Fibroblast of villous mesenchyme (primary cell): ENCODE data around the gene BCL2L2. TPM values are rescaled to one million over a fixed set of nuclear protein-coding genes. Genes with fewer than 3 reads are reported as not detected.
"Not testable (repeated sequence)": the region's sequence is repeated elsewhere in the genome, so short reads cannot be mapped to it uniquely, and the experiment has no call there.

Source experiments
- DNase-seq: peaks from one replicate; pipeline ENCODE4 v3.0.0-alpha.2; 2010; ENCODE audit warnings: low read depth
- H3K4me3 ChIP-seq: 2 replicates; pipeline ENCODE4 v1.5.1; 2011; ENCODE audit warnings: low read depth, mild to moderate bottlenecking, low read length
- total RNA-seq: library from RNA; depleted of rRNA; stranded (reverse); fragments of >200 nt; gene quantifications from 2 replicates; pipeline ENCODE4 v1.2.3, GENCODE V29; 2012
- TF ChIP-seq, protein P1 (sequence below): IDR thresholded peaks from 2 replicates; pipeline ENCODE4 v1.5.1; 2012; ENCODE audit warnings: low read depth, mild to moderate bottlenecking, low read length; ENCODE audit not compliant: insufficient read depth

BCL2L2 gene, protein sequence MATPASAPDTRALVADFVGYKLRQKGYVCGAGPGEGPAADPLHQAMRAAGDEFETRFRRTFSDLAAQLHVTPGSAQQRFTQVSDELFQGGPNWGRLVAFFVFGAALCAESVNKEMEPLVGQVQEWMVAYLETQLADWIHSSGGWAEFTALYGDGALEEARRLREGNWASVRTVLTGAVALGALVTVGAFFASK
- 17.7 and 20.7 TPM in 2 replicates for total RNA-seq

DNA sequence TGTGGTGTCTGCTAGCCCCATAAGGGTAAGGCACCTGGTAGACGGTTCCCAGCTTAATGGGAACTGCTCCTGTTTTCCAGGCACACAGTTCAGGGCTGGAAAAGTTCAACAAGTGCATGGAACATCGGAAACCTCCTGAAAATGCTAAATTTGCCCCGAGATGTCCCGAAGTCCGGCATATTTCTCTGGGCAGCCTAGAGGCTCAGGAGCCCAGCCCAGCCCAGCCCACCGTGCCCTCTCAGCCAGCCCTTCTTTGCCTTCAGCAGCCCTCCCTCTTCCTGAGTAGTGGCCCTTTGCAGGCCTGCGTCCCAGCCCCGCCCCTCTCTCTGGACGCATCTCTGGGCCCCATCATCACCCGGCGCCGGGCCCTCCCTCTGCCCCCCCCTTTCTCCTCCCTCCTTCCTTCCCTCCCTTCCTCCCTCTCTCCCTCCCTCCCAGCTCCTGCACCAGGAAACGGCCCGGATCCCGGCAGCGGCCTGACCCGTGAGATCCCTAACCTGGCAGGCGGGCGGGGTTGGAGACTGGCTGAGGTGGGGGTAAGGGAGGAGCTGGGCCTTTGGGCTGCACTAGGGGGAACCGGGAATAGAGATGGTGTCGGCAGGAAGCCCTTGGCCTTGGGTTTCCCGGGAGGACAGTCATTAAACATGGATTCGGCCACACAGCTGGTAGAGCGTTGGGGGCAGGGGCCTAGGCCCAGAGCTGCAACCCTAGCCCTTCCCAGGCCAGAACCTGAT, at the start of gene BCL2L2:
Gene BCL2L2, plus strand, starts transcription at position 422 of the 734 bp plus-strand sequence. CDS start 935 bp downstream, outside the sequence.
- peak within 1 kb of the TSS; percentile 94 for H3K4me3 ChIP-seq
- TF ChIP-seq, protein P1, sequence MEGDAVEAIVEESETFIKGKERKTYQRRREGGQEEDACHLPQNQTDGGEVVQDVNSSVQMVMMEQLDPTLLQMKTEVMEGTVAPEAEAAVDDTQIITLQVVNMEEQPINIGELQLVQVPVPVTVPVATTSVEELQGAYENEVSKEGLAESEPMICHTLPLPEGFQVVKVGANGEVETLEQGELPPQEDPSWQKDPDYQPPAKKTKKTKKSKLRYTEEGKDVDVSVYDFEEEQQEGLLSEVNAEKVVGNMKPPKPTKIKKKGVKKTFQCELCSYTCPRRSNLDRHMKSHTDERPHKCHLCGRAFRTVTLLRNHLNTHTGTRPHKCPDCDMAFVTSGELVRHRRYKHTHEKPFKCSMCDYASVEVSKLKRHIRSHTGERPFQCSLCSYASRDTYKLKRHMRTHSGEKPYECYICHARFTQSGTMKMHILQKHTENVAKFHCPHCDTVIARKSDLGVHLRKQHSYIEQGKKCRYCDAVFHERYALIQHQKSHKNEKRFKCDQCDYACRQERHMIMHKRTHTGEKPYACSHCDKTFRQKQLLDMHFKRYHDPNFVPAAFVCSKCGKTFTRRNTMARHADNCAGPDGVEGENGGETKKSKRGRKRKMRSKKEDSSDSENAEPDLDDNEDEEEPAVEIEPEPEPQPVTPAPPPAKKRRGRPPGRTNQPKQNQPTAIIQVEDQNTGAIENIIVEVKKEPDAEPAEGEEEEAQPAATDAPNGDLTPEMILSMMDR, result no peak
- peak; percentile 94 for DNase-seq

DNA sequence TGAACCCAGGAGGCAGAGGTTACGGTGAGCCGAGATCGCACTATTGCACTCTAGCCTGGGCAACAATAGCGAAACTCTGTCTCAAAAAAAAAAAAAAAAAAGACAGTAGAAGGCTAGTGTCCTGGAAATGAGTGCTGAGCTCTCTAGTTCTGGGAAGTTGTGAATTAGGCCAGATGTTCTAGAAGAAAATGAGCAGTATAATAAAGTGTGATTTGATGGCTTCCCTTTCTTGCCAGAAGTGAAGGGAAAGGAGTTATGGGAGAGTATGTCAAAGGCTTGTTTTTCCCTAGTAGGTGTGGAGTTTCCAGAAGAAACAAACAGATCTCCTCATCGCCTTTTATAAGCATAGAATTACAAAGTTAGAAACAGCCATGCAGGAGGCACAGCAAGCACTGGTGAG, 48.4 kb upstream of the BCL2L2 start:
- TF ChIP-seq, protein P1, result no peak
- no peak overlapping the region for H3K4me3 ChIP-seq
- no peak for DNase-seq

DNA sequence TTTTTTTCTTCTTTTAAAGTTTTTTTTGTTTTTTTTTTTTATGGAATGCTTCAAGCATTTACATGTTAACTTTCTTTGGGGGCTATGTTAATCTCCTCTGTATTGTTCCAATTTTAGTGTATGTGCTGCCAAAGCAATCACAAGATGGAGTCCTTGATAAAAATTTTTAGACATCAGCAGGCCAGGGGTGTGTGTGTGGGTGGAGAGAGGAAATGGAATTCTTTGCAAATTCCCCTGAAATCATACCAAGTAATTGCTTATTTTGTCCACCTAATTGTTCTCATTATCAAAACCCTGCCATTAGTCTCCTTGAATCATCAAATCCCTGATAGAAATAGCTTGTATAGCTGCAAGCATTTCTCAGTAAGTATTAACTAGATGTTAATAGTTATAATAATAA, 47.2 kb upstream of the BCL2L2 start:
- H3K4me3 ChIP-seq, result no peak overlapping the region
- TF ChIP-seq, protein P1, result no peak
- DNase-seq, result no peak

DNA sequence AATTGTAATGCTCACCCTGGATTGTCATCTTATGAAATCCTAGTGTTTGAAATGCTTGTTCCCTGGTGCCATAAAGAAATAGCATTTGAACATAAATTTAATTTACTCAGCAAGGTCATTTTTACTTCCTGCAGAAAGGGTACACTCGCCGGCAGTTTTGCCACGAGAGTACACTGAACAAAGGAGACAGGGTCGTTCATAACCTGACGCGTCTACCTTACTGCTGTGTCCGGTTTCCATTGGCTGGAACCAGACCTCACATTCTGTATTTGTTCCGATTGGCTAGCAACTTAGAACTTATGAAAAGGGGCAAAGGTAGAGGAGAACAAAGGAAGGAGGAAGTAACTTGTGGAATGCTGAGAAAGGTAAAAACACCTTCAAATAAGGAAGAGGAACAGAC, 45.8 kb upstream of the BCL2L2 start:
- DNase-seq, H3K4me3 ChIP-seq: not testable (repeated sequence)

DNA sequence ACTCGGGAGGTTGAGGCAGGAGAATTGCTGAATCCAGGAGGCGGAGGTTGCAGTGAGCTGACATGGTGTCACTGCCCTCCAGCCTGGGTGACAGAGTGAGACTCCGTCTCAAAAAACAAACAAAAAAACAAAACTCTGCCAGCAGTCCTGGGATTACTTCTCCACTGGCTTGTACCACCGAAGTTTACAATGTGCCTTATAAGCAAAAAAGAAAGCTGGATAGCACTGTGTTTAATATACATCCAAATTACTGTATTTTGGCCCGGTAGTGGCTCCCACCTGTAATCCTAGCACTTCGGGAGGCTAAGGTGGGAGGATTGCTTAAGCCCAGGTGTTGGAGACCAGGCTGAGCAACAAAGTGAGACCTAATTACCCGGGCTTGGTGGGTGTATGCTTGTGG, 37.4 kb upstream of the BCL2L2 start:
- H3K4me3 ChIP-seq, result no peak overlapping the region
- TF ChIP-seq, protein P1, result no peak
- DNase-seq, result no peak

DNA sequence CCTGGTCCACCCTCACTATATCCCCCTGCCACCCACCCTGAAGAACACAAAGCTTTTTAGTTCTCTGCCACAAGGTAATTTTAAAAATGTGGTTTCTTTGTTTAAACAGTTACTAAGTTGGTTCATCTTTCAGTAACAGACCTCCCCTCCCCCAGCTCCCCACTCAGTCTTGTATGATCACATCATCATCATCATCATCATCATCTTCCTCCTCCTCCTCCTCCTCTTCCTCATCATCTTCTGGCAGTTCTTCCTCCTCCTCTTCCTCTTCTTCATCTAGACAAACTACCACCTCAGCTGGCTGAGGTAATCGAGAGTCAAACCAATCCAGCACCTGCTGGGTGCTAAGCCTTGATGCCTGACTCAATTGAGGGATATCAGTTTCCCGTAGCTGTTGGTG, 31.2 kb upstream of the BCL2L2 start:
- no peak for DNase-seq
- TF ChIP-seq, protein P1, result no peak

DNA sequence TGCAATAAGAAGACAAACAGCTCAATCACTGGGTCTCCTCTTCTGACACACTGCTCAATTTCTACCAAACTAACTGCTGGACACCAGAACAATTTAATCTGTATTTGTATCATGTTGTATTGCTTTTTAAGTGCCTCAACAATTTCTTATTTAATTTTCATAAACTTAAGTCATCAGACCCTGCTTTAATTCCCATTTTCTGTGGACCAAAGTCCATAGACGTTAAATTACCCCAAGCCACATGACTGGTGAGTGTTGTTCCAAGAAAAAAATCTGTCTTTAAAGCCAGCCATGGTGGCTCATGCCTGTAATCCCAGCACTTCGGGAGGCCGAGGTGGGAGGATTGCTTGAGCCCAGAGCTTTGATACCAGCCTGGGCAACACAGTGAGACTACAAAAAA, 29.4 kb upstream of the BCL2L2 start:
- DNase-seq, result no peak
- TF ChIP-seq, protein P1, result no peak
- H3K4me3 ChIP-seq, result no peak overlapping the region

More for the DNA sequence above, 31.2 kb upstream of the BCL2L2 start:
- H3K4me3 ChIP-seq, result no peak overlapping the region

DNA sequence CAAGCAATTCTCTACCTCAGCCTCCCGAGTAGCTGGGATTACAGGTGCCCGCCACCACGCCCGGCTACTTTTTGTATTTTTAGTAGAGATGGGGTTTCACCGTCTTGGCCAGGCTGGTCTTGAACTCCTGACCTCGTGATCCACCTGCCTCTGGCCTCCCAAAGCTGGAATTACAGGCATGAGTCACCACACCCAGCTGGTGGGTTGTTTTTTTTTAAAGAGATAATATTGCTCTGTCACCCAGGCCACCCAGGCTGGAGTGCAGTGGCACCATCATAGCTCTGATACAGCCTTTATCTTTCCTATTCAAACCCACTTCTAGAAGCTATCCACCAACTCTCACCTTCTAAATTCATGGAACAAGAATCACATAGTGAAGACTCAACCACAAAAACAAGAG, 28.7 kb upstream of the BCL2L2 start:
- DNase-seq, H3K4me3 ChIP-seq: not testable (repeated sequence)
